Measurements from ENCODE around the gene MYH9. TPM values are rescaled to one million over a fixed set of nuclear protein-coding genes. Genes with fewer than 3 reads are reported as not detected.

MYH9 gene
- polyA plus RNA-seq, 4 donors = 261 to 310 (median 285) TPM

- no peak for DNase-seq (ENCODE audit: low read depth in 4 of 4, low spot score in 2 of 4)
Observed at GRCh38 chr22:36352803-36353507, 34.8 kb downstream of the MYH9 start.

GRCh38 chr22:36351921-36352802, 35.6 kb downstream of the MYH9 start:
- no peak for DNase-seq (ENCODE audit: low read depth in 4 of 4, low spot score in 2 of 4)

- DNase-seq (ENCODE audit: low read depth in 4 of 4, low spot score in 2 of 4) = no peak
Observed at GRCh38 chr22:36350751-36351594, 36.8 kb downstream of the MYH9 start.

GRCh38 chr22:36349726-36350125, 38.0 kb downstream of the MYH9 start:
- DNase-seq (ENCODE audit: low read depth in 4 of 4, low spot score in 2 of 4) = no peak

- DNase-seq (ENCODE audit: low read depth in 4 of 4, low spot score in 2 of 4) = no peak
Observed at GRCh38 chr22:36348760-36349159, 39.0 kb downstream of the MYH9 start.

- DNase-seq (ENCODE audit: low read depth in 4 of 4, low spot score in 2 of 4) = no peak
Observed at GRCh38 chr22:36347094-36347493, 40.7 kb downstream of the MYH9 start.

GRCh38 chr22:36344106-36344827, 43.5 kb downstream of the MYH9 start:
- no peak for DNase-seq (ENCODE audit: low read depth in 4 of 4, low spot score in 2 of 4)

GRCh38 chr22:36343720-36344105, 44.1 kb downstream of the MYH9 start:
- DNase-seq (ENCODE audit: low read depth in 4 of 4, low spot score in 2 of 4) = no peak

- DNase-seq (ENCODE audit: low read depth in 4 of 4, low spot score in 2 of 4) = no peak
Observed at GRCh38 chr22:36343070-36343719, 44.6 kb downstream of the MYH9 start.

GRCh38 chr22:36341640-36342041, 46.1 kb downstream of the MYH9 start:
- no peak for DNase-seq (ENCODE audit: low read depth in 4 of 4, low spot score in 2 of 4)

- DNase-seq (ENCODE audit: low read depth in 4 of 4, low spot score in 2 of 4) = no peak
Observed at GRCh38 chr22:36340621-36341020, 47.1 kb downstream of the MYH9 start.

GRCh38 chr22:36339171-36340065, 48.3 kb downstream of the MYH9 start:
- DNase-seq (ENCODE audit: low read depth in 4 of 4, low spot score in 2 of 4) = no peak

GRCh38 chr22:36337365-36338130, 50.2 kb downstream of the MYH9 start:
- no peak for DNase-seq (ENCODE audit: low read depth in 4 of 4, low spot score in 2 of 4)

- no peak for DNase-seq (ENCODE audit: low read depth in 4 of 4, low spot score in 2 of 4)
Observed at GRCh38 chr22:36336246-36337182, 51.3 kb downstream of the MYH9 start.

- DNase-seq (ENCODE audit: low read depth in 4 of 4, low spot score in 2 of 4) = no peak
Observed at GRCh38 chr22:36335621-36336020, 52.1 kb downstream of the MYH9 start.

GRCh38 chr22:36334821-36335603, 52.8 kb downstream of the MYH9 start:
- DNase-seq (ENCODE audit: low read depth in 4 of 4, low spot score in 2 of 4) = no peak

Data from left renal cortex interstitium (tissue), 4 donors.